ENCODE results near the gene MCEMP1. TPM values are rescaled to one million over a fixed set of nuclear protein-coding genes. Genes with fewer than 3 reads are reported as not detected.

The MCEMP1 gene
- total RNA-seq, 4 donors from 2014 or later = 0.67 to 1.2 (median 0.96) TPM; not detected in 1

- Histone ChIP-seq H3K36me3 (no peaks in the 10 kb centered on the region), H3K27ac (no peak overlapping the region), H3K27me3 (peaks cover 33% of the 10 kb centered on the region), H3K4me3 (no peak overlapping the region), H3K4me1 (no peaks in the 10 kb centered on the region), H3K9me3 (peaks cover 0 to 15% (median 0%) of the 10 kb centered on the region in 3 donors)
- TF ChIP-seq, protein P1, sequence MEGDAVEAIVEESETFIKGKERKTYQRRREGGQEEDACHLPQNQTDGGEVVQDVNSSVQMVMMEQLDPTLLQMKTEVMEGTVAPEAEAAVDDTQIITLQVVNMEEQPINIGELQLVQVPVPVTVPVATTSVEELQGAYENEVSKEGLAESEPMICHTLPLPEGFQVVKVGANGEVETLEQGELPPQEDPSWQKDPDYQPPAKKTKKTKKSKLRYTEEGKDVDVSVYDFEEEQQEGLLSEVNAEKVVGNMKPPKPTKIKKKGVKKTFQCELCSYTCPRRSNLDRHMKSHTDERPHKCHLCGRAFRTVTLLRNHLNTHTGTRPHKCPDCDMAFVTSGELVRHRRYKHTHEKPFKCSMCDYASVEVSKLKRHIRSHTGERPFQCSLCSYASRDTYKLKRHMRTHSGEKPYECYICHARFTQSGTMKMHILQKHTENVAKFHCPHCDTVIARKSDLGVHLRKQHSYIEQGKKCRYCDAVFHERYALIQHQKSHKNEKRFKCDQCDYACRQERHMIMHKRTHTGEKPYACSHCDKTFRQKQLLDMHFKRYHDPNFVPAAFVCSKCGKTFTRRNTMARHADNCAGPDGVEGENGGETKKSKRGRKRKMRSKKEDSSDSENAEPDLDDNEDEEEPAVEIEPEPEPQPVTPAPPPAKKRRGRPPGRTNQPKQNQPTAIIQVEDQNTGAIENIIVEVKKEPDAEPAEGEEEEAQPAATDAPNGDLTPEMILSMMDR (IDR thresholded peaks at IDR 0.05) = no peak
- no peak for TF ChIP-seq POLR2A (IDR thresholded peaks at IDR 0.05)
- no peak for TF ChIP-seq POLR2AphosphoS5 (IDR thresholded peaks at IDR 0.05)
- no peak for ATAC-seq
- 27% methylated on average over 1 of the region's 1 CpG; no CpG with 5 or more reads in 1 of the 2 donors for WGBS, 2 donors (ENCODE audit: low coverage in 1 of 2)
Measured at GRCh38 chr19:7715671-7716070, 38.8 kb downstream of the MCEMP1 start.

- no peaks in the 10 kb centered on the region for H3K4me1 ChIP-seq
- TF ChIP-seq POLR2AphosphoS5 (IDR thresholded peaks at IDR 0.05) (no peak), POLR2A (IDR thresholded peaks at IDR 0.05) (no peak), EP300 (IDR thresholded peaks at IDR 0.05) (no peak)
- TF ChIP-seq, protein P1 (IDR thresholded peaks at IDR 0.05) = no peak
Measured at GRCh38 chr19:7716762-7717161, 39.9 kb downstream of the MCEMP1 start.

GRCh38 chr19:7718668-7719067 is 41.8 kb downstream of the MCEMP1 start:
- Histone ChIP-seq H3K4me1 (no peaks in the 10 kb centered on the region), H3K27me3 (peaks cover 53% of the 10 kb centered on the region), H3K4me3 (no peak overlapping the region), H3K9me3 (peaks cover 0 to 15% (median 0%) of the 10 kb centered on the region in 3 donors), H3K36me3 (no peaks in the 10 kb centered on the region), H3K27ac (no peak overlapping the region)
- no peak for TF ChIP-seq POLR2A (IDR thresholded peaks at IDR 0.05)
- no peak for TF ChIP-seq EP300 (IDR thresholded peaks at IDR 0.05)
- TF ChIP-seq, protein P1 (IDR thresholded peaks at IDR 0.05) = no peak
- TF ChIP-seq POLR2AphosphoS5 (IDR thresholded peaks at IDR 0.05) = no peak
- WGBS, 2 donors (ENCODE audit: low coverage in 1 of 2) = 42% methylated on average over 6 of the region's 8 CpGs; no CpG with 5 or more reads in 1 of the 2 donors
- no peak for ATAC-seq

More at GRCh38 chr19:7716762-7717161, 39.9 kb downstream of the MCEMP1 start:
- H3K4me3 ChIP-seq = no peak overlapping the region
- H3K27me3 ChIP-seq = peaks cover 37% of the 10 kb centered on the region
- H3K36me3 ChIP-seq = no peaks in the 10 kb centered on the region
- peaks cover 0 to 15% (median 0%) of the 10 kb centered on the region in 3 donors for H3K9me3 ChIP-seq
- H3K27ac ChIP-seq = no peak overlapping the region
- ATAC-seq = no peak
- WGBS, 2 donors (ENCODE audit: low coverage in 1 of 2) = 50 to 80% methylated on average over 1 of the region's 1 CpG

DNA sequence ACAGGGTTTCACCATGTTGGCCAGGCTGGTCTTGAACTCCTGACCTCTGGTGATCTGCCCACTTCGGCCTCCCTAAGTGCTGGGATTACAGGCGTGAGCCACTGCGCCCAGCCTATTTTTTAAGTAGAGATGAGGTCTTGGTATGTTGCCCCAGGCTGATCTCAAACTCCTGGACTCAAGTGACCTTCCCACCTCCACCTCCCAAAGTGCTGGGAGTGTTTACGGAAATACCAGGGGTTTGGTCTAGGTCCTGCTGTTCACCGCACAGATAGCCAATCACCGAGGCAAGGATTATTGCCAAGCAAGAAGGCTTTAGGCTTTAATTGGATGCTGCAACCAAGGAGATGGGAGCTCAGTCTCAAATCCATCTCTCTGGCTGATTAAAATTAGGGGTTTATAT is 43.5 kb downstream of the MCEMP1 start:
- Histone ChIP-seq H3K27me3 (peaks cover 69% of the 10 kb centered on the region), H3K36me3 (no peaks in the 10 kb centered on the region)
- 67% methylated on average over 2 of the region's 6 CpGs; no CpG with 5 or more reads in 1 of the 2 donors for WGBS, 2 donors (ENCODE audit: low coverage in 1 of 2)

GRCh38 chr19:7722231-7722651 is 45.4 kb downstream of the MCEMP1 start:
- H3K27me3 ChIP-seq = peaks cover 84% of the 10 kb centered on the region
- TF ChIP-seq POLR2AphosphoS5 (IDR thresholded peaks at IDR 0.05) = no peak
- no peak for TF ChIP-seq POLR2A (IDR thresholded peaks at IDR 0.05)
- no peak for TF ChIP-seq EP300 (IDR thresholded peaks at IDR 0.05)
- TF ChIP-seq, protein P1 (IDR thresholded peaks at IDR 0.05) = no peak
- H3K27ac ChIP-seq = no peak overlapping the region
- H3K36me3 ChIP-seq = no peaks in the 10 kb centered on the region
- H3K4me3 ChIP-seq = no peak overlapping the region
- WGBS, 2 donors (ENCODE audit: low coverage in 1 of 2) = 40% methylated on average over 2 of the region's 5 CpGs; no CpG with 5 or more reads in 1 of the 2 donors
- no peaks in the 10 kb centered on the region for H3K4me1 ChIP-seq
- peaks cover 0 to 4% (median 0%) of the 10 kb centered on the region in 3 donors for H3K9me3 ChIP-seq
- no peak for ATAC-seq

More for the DNA sequence above, 43.5 kb downstream of the MCEMP1 start:
- H3K27ac ChIP-seq = no peak overlapping the region
- TF ChIP-seq POLR2A (IDR thresholded peaks at IDR 0.05) (no peak), EP300 (IDR thresholded peaks at IDR 0.05) (no peak), POLR2AphosphoS5 (IDR thresholded peaks at IDR 0.05) (no peak)
- TF ChIP-seq, protein P1 (IDR thresholded peaks at IDR 0.05) = no peak
- no peaks in the 10 kb centered on the region for H3K4me1 ChIP-seq
- H3K9me3 ChIP-seq = peaks cover 0 to 15% (median 0%) of the 10 kb centered on the region in 3 donors
- H3K4me3 ChIP-seq = no peak overlapping the region
- ATAC-seq = no peak
